Upper lobe of left lung (tissue), 6 donors: ENCODE results near the gene TNPO2. TPM values are rescaled to one million over a fixed set of nuclear protein-coding genes. Genes with fewer than 3 reads are reported as not detected.
"Not testable (repeated sequence)": the region's sequence is repeated elsewhere in the genome, so short reads cannot be mapped to it uniquely, and the experiment has no call there.

Source experiments
- ATAC-seq, 2 donors: fragments of 200-7000 bp; cut with Tn5 transposase; one replicate each; pipeline ENCODE4 v1.9.1; 2022; ENCODE audit warnings: mild to moderate bottlenecking in 2 of 2, moderate library complexity in 2 of 2; ENCODE audit not compliant: low FRiP score in 2 of 2
- DNase-seq, 2 donors: peaks; one replicate each; pipeline ENCODE4 v3.0.0-alpha.2; 2019 to 2020
- H3K27ac ChIP-seq, 4 donors: fragments of 200-600 bp; sonication (generic); one replicate each; pipeline ENCODE4 v1.5.1; 2016 to 2019
- H3K27me3 ChIP-seq, 4 donors: fragments of 200-600 bp; sonication (generic); one replicate each; pipeline ENCODE4 v1.5.1; 2017 to 2019
- H3K36me3 ChIP-seq, 4 donors: fragments of 200-600 bp; sonication (generic); one replicate each; pipeline ENCODE4 v1.5.1; 2016 to 2019
- H3K4me1 ChIP-seq, 4 donors: fragments of 200-600 bp; sonication (generic); one replicate each; pipeline ENCODE4 v1.5.1; 2018 to 2019
- H3K4me3 ChIP-seq, 4 donors: fragments of 200-600 bp; sonication (generic); one replicate each; pipeline ENCODE4 v1.5.1; 2017 to 2019; ENCODE audit warnings: mild to moderate bottlenecking in 2 of 4, moderate library complexity in 1 of 4
- H3K9me3 ChIP-seq, 4 donors: fragments of 200-600 bp; sonication (generic); one replicate each; pipeline ENCODE4 v1.5.1; 2018 to 2019
- CTCF ChIP-seq, 6 experiments: fragments of 450-650 bp in 4 of 6; fragments of 200-600 bp in 2 of 6; sonication (generic) in 2 of 6; IDR thresholded peaks; one replicate each; pipeline ENCODE4 v1.5.1; 2016 to 2019; ENCODE audit warnings: antibody characterized with exemption in 6 of 6
- EP300 ChIP-seq, 4 donors: sonication (generic); formaldehyde crosslinking; IDR thresholded peaks; one replicate each; pipeline ENCODE4 v1.5.1; 2017; ENCODE audit warnings: antibody characterized with exemption in 4 of 4, control low read depth in 2 of 4
- POLR2A ChIP-seq, 4 donors: fragments of 450-650 bp; IDR thresholded peaks; one replicate each; pipeline ENCODE4 v1.5.1; 2016 to 2017; ENCODE audit warnings: antibody characterized with exemption in 4 of 4, mild to moderate bottlenecking in 2 of 4
- POLR2AphosphoS5 ChIP-seq, 2 donors: sonication (generic); formaldehyde crosslinking; IDR thresholded peaks; one replicate each; pipeline ENCODE4 v1.5.1; 2017; ENCODE audit warnings: antibody characterized with exemption in 2 of 2
- WGBS, 2 donors: methylation state at CpG; one replicate each; pipeline ENCODE4 v1.1.5; 2017 to 2018; 5-methylcytosine and 5-hydroxymethylcytosine counted together
- total RNA-seq, 6 donors: library from RNA; depleted of rRNA in 4 of 6; stranded (reverse); fragments of >200 nt in 4 of 6; gene quantifications; one replicate each; pipeline versions ENCODE4 v1.1.0 to v1.2.1, GENCODE V29; 2016 to 2021
- donor health status: DM: no; HTN: no; CAD: no; lungs with moderate emphysema.
- donor health status: DM: no; HTN: yes; CAD: no; lungs with severe emphysema.

TNPO2 gene
- total RNA-seq, 6 donors from 2014 or later, result 43.5 to 124 (median 46.1) TPM

GRCh38 chr19:12730064-12730463 lies 6.3 kb upstream of the TNPO2 start:
- Histone ChIP-seq H3K27me3 (no peaks in the 10 kb centered on the region), H3K9me3 (no peaks in the 10 kb centered on the region), H3K36me3 (peaks cover 9 to 42% (median 39%) of the 10 kb centered on the region in 4 donors), H3K4me3 (no peak overlapping the region), H3K4me1 (peaks cover 20 to 37% (median 21%) of the 10 kb centered on the region in 4 donors), H3K27ac (no peak overlapping the region)
- WGBS, 2 donors, result 64 to 78% methylated on average over 3 of the region's 3 CpGs
- no peak for TF ChIP-seq CTCF (IDR thresholded peaks at IDR 0.05)
- no peak for TF ChIP-seq POLR2AphosphoS5 (IDR thresholded peaks at IDR 0.05)
- TF ChIP-seq POLR2A (IDR thresholded peaks at IDR 0.05), result no peak
- TF ChIP-seq EP300 (IDR thresholded peaks at IDR 0.05), result no peak
- ATAC-seq, result no peak
- no peak for DNase-seq

- WGBS, 2 donors, result 97 to 98% methylated on average over 9 of the region's 9 CpGs
- H3K4me1 ChIP-seq, result peaks cover 24 to 41% (median 25%) of the 10 kb centered on the region in 4 donors
- H3K36me3 ChIP-seq, result peaks cover 9 to 42% (median 39%) of the 10 kb centered on the region in 4 donors
- no peak overlapping the region for H3K27ac ChIP-seq
- no peaks in the 10 kb centered on the region for H3K27me3 ChIP-seq
- H3K9me3 ChIP-seq, result no peaks in the 10 kb centered on the region
- DNase-seq (no peak), ATAC-seq (no peak)
- no peak overlapping the region for H3K4me3 ChIP-seq
- TF ChIP-seq CTCF (IDR thresholded peaks at IDR 0.05), result no peak
- TF ChIP-seq POLR2AphosphoS5 (IDR thresholded peaks at IDR 0.05), result no peak
- TF ChIP-seq POLR2A (IDR thresholded peaks at IDR 0.05), result no peak
- TF ChIP-seq EP300 (IDR thresholded peaks at IDR 0.05), result no peak
Measured at GRCh38 chr19:12727745-12728433, 4.2 kb upstream of the TNPO2 start.

- Histone ChIP-seq H3K27ac (no peak overlapping the region), H3K9me3 (no peaks in the 10 kb centered on the region), H3K27me3 (no peaks in the 10 kb centered on the region), H3K4me3 (no peak overlapping the region), H3K4me1 (peaks cover 15 to 34% (median 18%) of the 10 kb centered on the region in 4 donors), H3K36me3 (peaks cover 9 to 42% (median 39%) of the 10 kb centered on the region in 4 donors)
- no peak for ATAC-seq
- no peak for TF ChIP-seq CTCF (IDR thresholded peaks at IDR 0.05)
- TF ChIP-seq EP300 (IDR thresholded peaks at IDR 0.05), result no peak
- no peak for TF ChIP-seq POLR2AphosphoS5 (IDR thresholded peaks at IDR 0.05)
- no peak for TF ChIP-seq POLR2A (IDR thresholded peaks at IDR 0.05)
- DNase-seq, result no peak
- 98 to 100% methylated on average over 2 of the region's 2 CpGs for WGBS, 2 donors
Measured at GRCh38 chr19:12726988-12727316, 3.2 kb upstream of the TNPO2 start.

- H3K4me1 ChIP-seq, result peaks cover 25 to 31% (median 27%) of the 10 kb centered on the region in 4 donors
- H3K27ac ChIP-seq, H3K4me3 ChIP-seq, ATAC-seq, H3K9me3 ChIP-seq, DNase-seq, H3K27me3 ChIP-seq: not testable (repeated sequence)
- peaks cover 7 to 30% (median 27%) of the 10 kb centered on the region in 4 donors for H3K36me3 ChIP-seq
- 90 to 92% methylated on average over 10 of the region's 10 CpGs for WGBS, 2 donors
Measured at GRCh38 chr19:12725612-12726011, 1.9 kb upstream of the TNPO2 start.

GRCh38 chr19:12723381-12723640 lies 421 bp downstream of the TNPO2 start:
- no peak for TF ChIP-seq POLR2AphosphoS5 (IDR thresholded peaks at IDR 0.05)
- no peak for TF ChIP-seq EP300 (IDR thresholded peaks at IDR 0.05)
- no peak for TF ChIP-seq CTCF (IDR thresholded peaks at IDR 0.05)
- no peak for TF ChIP-seq POLR2A (IDR thresholded peaks at IDR 0.05)
- Histone ChIP-seq H3K27me3 (no peaks in the 10 kb centered on the region), H3K9me3 (no peaks in the 10 kb centered on the region), H3K27ac (peak overlapping the region; percentile 56 to 98 (median 92)), H3K4me1 (peaks cover 31 to 38% (median 34%) of the 10 kb centered on the region in 4 donors), H3K4me3 (peak overlapping the region in 3 of 4 donors; percentile 92 to 95 (median 92)), H3K36me3 (peaks cover 0 to 15% (median 11%) of the 10 kb centered on the region in 4 donors)
- ATAC-seq (no peak), DNase-seq (no peak)
- 5 to 6% methylated on average over 7 of the region's 7 CpGs for WGBS, 2 donors
